CD4-positive, alpha-beta T cell treated with Interleukin-17A for 1 hour (primary cell): ENCODE data around the gene GNA12.
"Not testable (repeated sequence)": the region's sequence is repeated elsewhere in the genome, so short reads cannot be mapped to it uniquely, and the experiment has no call there.

Experiments used
- DNase-seq: peaks from one replicate; pipeline ENCODE4 v3.0.0-alpha.2; 2020

Gene GNA12

GRCh38 chr7:2743523-2744185 is 100.5 kb downstream of the GNA12 start:
- DNase-seq = not testable (repeated sequence)

- DNase-seq = no peak
Observed at GRCh38 chr7:2738766-2739549, 105.2 kb downstream of the GNA12 start.

DNA sequence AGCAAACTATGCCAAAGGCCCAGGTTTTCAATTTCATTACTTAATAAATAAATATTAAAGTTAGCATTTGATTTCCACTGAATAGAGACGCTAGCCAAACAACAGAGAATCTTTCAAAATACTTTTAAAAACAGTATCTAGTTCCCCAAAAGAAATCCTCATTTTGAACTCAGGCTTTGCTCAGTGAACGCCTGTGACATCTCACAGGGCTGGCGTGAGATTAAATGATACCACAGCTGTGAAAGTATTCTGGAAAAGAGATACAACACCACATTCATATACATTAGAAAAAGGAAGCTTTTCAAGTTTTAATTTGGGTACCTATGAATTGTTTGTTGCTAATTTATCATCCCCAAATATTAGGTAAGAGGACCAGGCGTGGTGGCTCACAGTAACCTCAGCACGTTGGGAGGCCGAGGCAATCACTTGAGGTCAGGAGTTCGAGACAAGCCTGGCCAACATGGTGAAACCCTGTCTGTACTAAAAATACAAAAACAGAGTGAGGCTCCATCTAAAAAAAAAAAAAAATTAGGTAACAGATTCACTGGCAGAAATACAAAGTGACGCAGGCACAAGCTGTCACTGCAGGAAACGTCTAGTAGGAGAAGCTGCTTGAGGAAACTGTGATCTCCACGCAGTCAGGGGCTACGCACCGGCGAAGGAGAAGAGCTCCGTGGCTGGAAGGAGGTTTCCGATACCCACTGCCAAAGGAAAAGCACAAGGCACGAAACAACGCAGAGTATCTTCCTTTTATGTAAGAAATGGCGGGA is 106.2 kb downstream of the GNA12 start:
- DNase-seq = no peak

- DNase-seq = not testable (repeated sequence)
Observed at GRCh38 chr7:2737005-2737743, 106.9 kb downstream of the GNA12 start.

- no peak for DNase-seq
Observed at GRCh38 chr7:2736411-2736914, 107.6 kb downstream of the GNA12 start.

- no peak for DNase-seq
Observed at GRCh38 chr7:2735744-2736143, 108.4 kb downstream of the GNA12 start.

DNA sequence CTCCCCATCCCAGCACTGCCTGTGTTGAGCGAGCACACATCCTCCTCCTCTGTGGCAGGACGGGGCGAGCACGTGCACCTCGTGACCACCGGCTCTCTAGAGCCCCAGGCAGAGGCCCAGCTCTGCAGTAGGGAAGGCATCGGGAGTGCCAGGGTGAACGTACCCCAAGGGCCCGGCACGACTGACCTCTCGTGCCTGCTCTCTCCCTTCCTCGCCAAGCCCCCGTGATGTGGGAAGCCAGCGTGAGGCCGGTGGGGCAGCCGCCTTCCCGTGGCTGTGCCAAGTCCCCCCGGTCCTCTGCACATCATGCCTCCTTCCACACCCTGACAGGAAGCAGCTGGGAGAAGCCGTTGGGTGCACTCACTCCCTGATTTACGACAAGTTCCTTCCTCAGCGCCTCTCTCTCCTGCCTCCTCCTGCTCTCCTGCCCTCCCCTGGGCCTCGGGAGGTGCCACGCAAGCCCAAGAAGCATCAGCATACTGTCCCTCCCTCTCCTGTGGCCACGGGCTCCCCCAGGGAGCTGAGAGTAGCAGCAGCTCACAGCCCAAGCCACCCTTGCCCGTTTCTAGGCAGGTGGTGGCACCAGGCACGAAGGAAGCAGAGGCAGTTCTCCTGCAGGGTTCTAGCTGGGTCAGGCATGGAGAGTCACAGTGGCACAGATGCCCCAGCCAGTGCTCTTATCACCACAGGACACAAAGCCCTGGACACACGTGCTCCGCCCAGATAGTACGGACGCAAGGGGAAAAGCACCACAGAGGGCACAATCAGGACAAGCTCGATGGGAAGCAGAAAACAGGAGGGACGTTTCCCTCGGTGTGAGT is 109.1 kb downstream of the GNA12 start:
- no peak for DNase-seq

GRCh38 chr7:2734084-2734686 is 109.9 kb downstream of the GNA12 start:
- DNase-seq = no peak

GRCh38 chr7:2732959-2733584 is 111.0 kb downstream of the GNA12 start:
- DNase-seq = no peak

- DNase-seq = no peak
Observed at GRCh38 chr7:2732388-2732787, 111.7 kb downstream of the GNA12 start.

GRCh38 chr7:2730846-2731770 is 113.0 kb downstream of the GNA12 start:
- no peak for DNase-seq

GRCh38 chr7:2729893-2730716 is 114.0 kb downstream of the GNA12 start:
- no peak for DNase-seq

DNA sequence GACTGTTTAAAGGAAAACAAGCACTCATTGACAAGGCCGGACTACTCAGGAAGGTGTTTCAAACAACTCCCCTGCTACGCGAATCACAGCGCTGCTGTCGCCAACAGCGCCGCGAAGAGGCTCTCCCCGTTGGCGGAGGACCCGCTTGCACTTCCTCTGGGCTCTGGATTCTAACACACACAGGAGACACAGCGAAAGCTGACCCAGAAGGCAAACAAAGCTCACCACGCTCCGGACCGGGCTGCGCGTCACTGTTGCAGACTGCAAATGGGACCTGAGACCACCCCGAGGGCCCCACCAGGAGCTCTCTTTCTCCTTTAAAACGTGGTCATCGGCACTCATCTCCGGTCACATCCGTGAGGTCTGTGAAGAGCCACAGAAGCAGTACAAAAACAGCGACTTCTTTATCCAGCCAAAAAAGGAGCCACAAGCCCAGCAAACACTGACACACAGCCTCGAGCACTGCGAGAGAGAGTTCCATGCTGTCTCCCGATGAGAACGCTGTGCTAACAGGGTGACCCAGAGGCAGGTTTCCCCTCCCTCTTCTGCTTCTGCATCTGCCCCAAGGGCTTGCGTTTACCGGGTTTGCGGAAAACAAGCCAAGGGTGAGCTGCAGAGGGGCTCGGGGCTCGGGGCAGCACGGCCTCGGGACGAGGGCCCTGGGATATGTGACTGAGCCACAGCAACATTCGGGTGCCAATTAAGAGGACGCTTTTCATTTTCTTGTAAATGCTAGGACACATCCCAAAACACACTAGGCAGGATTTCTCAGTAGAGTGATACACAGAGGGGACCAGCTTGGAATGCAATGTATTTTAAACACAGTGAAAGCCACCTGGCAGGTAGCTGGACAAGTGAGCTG is 114.8 kb downstream of the GNA12 start:
- no peak for DNase-seq

GRCh38 chr7:2728316-2729030 is 115.6 kb downstream of the GNA12 start:
- DNase-seq = no peak

DNA sequence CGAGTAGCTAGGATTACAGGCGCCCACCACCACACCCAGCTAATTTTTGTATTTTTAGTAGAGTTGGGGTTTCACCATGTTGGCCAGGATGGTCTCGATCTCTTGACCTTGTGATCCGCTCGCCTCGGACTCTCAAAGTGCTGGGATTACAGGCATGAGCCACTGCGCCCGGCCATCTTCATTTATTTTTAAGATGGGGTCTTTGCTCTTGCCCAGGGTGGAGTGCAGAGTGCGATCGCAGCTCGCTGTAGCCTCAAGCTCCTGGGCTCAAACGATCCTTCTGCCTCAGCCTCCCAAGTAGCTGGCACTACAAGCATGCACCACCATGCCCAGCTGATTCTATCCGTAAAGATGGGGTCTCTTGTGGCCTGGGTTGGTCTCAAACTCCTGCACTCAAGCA is 116.9 kb downstream of the GNA12 start:
- DNase-seq = not testable (repeated sequence)

- no peak for DNase-seq
Observed at GRCh38 chr7:2726316-2727018, 117.6 kb downstream of the GNA12 start.
